ENCODE measurements around the gene EPB41L4B.
A peak's percentile ranks its signal among the peaks of the same experiment; 100 is the strongest.

- TF ChIP-seq CTCF (conservative IDR thresholded peaks at IDR 0.05; ENCODE audit: low read depth in 2 of 2) (peak; percentile 89 to 95), EZH2 (IDR thresholded peaks at IDR 0.05; ENCODE audit: low read depth, unreplicated experiment) (no peak), POLR2AphosphoS5 (IDR thresholded peaks at IDR 0.05; ENCODE audit: low read depth) (no peak)
Observed at GRCh38 chr9:109244179-109245132, 76.4 kb downstream of the EPB41L4B start.
